Omental fat pad (tissue), 4 donors: Measurements from ENCODE around the gene CAMK1D. TPM values are rescaled to one million over a fixed set of nuclear protein-coding genes. Genes with fewer than 3 reads are reported as not detected.
"Not testable (repeated sequence)": the region's sequence is repeated elsewhere in the genome, so short reads cannot be mapped to it uniquely, and the experiment has no call there.

Experiments
- ATAC-seq: fragments of 150-250 bp; one replicate; pipeline ENCODE4 v1.9.1; 2016; ENCODE audit warnings: mild to moderate bottlenecking, moderate library complexity; ENCODE audit not compliant: low FRiP score
- DNase-seq: peaks from one replicate; pipeline ENCODE4 v3.0.0-alpha.2; 2019; ENCODE audit warnings: low spot score
- total RNA-seq, 4 donors: library from RNA; depleted of rRNA; stranded (reverse); fragments of >200 nt; gene quantifications; one replicate each; pipeline ENCODE4 v1.1.0, GENCODE V29; 2016
- TF ChIP-seq, protein P1 (sequence below), 3 donors: fragments of 450-650 bp; IDR thresholded peaks; one replicate each; pipeline ENCODE4 v1.5.1; 2016 to 2017; ENCODE audit warnings: antibody characterized with exemption in 3 of 3, mild to moderate bottlenecking in 3 of 3, moderate library complexity in 2 of 3

Gene CAMK1D
- total RNA-seq, 4 donors from 2014 or later = 6.0 to 15.8 (median 8.8) TPM

DNA sequence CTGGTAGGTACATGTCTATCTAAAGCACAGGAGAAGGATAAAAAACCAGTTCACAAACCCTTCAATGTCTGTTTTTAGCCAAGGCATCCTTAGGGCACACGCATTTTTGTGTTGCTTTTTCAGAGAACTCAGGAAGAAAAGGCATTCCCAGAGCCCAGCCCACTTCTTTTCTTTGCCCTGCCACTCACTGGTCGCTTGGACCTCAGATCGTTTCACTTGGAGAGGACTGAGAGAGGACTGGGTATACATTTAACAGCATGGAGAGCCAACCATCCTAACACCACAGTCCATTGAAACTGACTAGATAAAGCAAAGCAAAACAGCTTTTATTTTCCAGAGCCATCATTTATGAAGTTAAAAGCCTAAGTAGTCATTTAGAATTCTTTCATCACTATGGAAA is 194.2 kb downstream of the CAMK1D start:
- ATAC-seq = no peak
- TF ChIP-seq, protein P1, sequence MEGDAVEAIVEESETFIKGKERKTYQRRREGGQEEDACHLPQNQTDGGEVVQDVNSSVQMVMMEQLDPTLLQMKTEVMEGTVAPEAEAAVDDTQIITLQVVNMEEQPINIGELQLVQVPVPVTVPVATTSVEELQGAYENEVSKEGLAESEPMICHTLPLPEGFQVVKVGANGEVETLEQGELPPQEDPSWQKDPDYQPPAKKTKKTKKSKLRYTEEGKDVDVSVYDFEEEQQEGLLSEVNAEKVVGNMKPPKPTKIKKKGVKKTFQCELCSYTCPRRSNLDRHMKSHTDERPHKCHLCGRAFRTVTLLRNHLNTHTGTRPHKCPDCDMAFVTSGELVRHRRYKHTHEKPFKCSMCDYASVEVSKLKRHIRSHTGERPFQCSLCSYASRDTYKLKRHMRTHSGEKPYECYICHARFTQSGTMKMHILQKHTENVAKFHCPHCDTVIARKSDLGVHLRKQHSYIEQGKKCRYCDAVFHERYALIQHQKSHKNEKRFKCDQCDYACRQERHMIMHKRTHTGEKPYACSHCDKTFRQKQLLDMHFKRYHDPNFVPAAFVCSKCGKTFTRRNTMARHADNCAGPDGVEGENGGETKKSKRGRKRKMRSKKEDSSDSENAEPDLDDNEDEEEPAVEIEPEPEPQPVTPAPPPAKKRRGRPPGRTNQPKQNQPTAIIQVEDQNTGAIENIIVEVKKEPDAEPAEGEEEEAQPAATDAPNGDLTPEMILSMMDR (IDR thresholded peaks at IDR 0.05) = no peak
- DNase-seq = no peak

- not testable (repeated sequence) for DNase-seq, ATAC-seq
Observed at GRCh38 chr10:12546160-12546802, 196.9 kb downstream of the CAMK1D start.

DNA sequence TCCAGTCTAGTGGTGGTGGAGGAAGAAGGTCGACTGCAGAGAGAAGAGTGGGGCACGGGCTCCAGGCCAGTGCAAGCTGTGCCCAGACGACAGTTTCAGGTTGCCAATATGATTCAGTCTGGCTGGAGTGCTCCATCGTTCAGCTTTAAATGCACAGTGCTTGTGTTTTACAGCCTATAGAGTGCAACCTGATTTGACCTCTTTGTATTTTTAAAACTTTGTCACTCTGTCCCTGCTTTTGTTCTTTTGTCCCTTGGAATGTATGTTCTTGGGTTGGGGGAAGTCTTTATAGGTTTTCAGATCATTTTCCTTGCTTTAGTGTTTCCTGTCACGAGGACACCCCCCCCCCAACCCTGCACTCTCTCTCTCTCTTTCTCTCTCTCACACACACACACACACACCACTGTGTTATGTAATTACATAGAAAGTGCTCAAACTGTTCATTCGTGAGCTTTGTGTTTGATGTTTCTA is 198.0 kb downstream of the CAMK1D start:
- ATAC-seq (no peak), DNase-seq (no peak)
- TF ChIP-seq, protein P1 (IDR thresholded peaks at IDR 0.05) = no peak

GRCh38 chr10:12549297-12549696 is 199.9 kb downstream of the CAMK1D start:
- ATAC-seq (no peak), DNase-seq (no peak)
- TF ChIP-seq, protein P1 (IDR thresholded peaks at IDR 0.05) = no peak

DNA sequence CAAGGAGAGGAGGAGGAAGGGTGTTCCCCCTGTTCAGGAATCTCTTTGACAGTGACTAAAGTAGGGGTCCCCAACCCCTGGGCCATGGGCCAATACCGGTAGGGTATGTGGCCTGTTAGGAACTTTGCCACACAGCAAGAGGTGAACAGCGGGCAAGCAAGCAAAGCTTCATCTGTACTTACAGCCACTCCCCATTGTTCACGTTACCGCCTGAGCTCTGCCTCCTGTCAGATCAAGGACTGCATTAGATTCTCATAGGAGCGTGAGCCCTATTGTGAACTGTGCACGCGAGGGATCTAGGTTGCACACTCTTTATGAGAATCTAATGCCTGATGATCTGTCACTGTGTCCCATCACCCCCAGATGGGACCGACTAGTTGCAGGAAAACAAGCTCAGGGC is 201.6 kb downstream of the CAMK1D start:
- DNase-seq (no peak), ATAC-seq (no peak)
- TF ChIP-seq, protein P1 (IDR thresholded peaks at IDR 0.05) = no peak

DNA sequence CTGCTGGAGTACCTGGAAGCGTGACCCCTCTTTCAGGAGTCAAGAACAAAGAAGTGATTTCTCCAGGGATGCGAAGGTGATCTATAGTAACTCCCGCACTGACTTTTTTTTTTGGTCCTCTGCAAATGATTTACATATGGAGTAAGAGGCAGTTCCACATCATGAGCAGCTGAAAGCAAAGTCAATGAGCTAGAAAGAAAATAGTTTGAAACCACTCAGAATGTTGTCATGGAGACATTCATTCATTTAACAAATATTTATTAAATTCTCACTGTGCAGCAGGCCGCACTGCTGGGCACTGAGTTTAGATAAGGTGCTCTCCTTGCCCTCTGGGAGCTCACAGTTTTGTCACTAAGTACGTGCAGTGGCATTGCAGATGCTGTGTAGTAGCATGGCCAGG is 206.7 kb downstream of the CAMK1D start:
- no peak for ATAC-seq
- TF ChIP-seq, protein P1 (IDR thresholded peaks at IDR 0.05) = no peak
- DNase-seq = no peak

DNA sequence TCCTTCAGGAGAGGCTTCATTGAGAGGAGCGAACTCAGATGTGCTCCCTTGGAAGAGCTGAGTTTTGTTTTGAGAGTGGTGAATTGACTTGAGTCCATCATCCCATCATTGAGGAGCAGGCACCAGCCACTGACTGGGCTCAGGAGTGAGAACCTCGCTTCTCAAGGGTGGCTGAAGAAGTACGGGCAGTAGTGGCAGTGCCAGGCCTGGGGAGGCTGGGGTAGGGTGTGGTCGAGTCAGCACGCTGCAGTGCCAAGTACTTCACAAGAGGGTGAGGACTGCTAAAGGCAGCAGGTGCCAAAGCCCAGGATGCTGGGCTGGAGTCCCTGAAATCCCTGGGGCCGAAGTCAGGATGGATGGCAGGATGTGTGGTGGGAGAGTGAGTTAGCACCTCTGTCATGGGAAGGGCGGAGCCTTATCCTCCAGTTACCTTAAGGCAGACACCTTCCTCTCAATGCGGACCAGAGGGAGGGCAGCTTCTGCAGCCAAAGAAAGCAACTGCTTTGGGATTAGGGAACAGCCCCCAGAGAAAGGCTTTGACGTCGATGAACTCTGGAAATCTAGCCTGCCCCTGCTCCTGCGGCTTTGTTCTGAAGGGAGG is 210.3 kb downstream of the CAMK1D start:
- DNase-seq (no peak), ATAC-seq (no peak)
- TF ChIP-seq, protein P1 (IDR thresholded peaks at IDR 0.05) = no peak
